Frontal cortex (tissue), 4 donors: ENCODE data around the gene TCF19. TPM values are rescaled to one million over a fixed set of nuclear protein-coding genes. Genes with fewer than 3 reads are reported as not detected.

Experiments
- DNase-seq, 2 donors: peaks; one replicate each; pipeline ENCODE4 v3.0.0; 2012; ENCODE audit warnings: low spot score in 2 of 2
- FAIRE-seq: peaks from 2 replicates; lab custom pipeline; 2012; peaks lifted over from hg19 to GRCh38; lab: Jason Lieb, UNC
- total RNA-seq: library from RNA; depleted of rRNA; stranded (reverse); fragments of >200 nt; gene quantifications from one replicate; pipeline ENCODE4 v1.2.3, GENCODE V29; 2014
- donor health status: control.
- donor health status: control.
- donor health status: control.

Gene TCF19
- total RNA-seq, result 2.0 TPM

- FAIRE-seq, result peak; percentile 61
Observed at GRCh38 chr6:31158140-31158862, at the start of gene TCF19. TSS of gene TCF19 (plus strand) at chr6:31158589. CDS start at chr6:31159470, 881 bp downstream.

GRCh38 chr6:31110825-31111582 lies 47.4 kb upstream of the TCF19 start:
- no peak for FAIRE-seq
- no peak for DNase-seq

More at GRCh38 chr6:31158140-31158862, at the start of gene TCF19:
- DNase-seq, result peak; percentile 95 to 99

GRCh38 chr6:31111712-31112111 lies 46.7 kb upstream of the TCF19 start:
- DNase-seq (no peak), FAIRE-seq (no peak)

DNA sequence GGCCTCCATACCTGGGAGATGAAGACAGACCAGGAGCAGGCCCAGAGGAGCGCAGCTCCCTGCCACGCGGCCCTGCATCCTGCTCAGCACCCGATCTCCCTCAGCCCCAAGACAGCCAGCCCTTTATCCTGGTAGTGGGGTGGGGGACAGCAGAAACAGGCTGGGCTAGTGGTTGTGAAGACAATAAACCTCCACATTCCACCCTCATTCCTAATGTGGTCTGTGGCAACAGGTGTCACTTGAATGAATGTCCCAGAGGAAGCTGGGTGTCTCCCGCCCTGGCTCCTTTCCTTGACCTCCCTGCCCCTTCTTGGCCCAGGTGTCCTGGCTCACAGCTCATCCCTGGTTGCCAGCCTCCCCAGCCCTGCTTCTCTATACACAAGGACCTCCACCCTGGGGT lies 45.9 kb upstream of the TCF19 start, which contains the start of gene C6orf15:
Gene C6orf15 (minus strand): TSS at position 98 of the 400 bp plus-strand sequence. CDS start 20 bp downstream, at position 78.
- FAIRE-seq, result no peak
- no peak for DNase-seq

DNA sequence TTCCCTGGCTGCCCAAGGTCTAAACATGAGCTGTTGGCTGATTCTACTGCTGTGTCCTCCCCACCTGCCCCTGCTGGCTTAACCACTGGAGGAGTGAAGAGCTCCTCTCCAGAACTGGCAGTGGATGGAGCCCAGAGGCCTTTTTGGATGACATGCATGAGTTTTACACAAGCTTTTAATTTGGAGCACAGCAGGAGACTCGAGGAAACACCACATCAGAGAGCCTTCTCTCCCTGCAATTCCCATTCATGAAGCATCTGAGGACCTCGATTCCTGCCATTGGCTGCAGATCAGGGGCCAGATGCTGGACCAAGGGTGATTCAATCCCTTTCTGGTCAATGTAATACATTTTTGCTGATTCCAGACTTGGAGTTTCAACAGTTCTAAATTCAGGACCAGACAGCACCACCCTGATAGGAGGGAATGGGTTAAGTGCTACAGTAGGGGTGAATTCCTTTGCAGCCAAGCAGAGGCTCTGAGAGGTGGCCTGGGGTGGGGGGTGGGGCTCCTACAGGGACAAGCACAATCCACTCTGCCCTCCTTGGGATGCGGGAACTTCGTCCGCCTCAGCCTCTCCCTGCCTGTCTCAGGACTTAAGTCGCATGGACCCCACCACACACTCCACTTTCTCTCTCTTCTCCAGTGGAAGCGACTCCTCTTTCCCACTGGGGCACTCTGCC lies 44.4 kb upstream of the TCF19 start:
- DNase-seq (no peak), FAIRE-seq (no peak)

GRCh38 chr6:31114541-31114878 lies 43.9 kb upstream of the TCF19 start, which contains the start of gene PSORS1C1:
TSS of gene PSORS1C1 (plus strand) at chr6:31114800. CDS start at chr6:31129633, 14,833 bp downstream.
- FAIRE-seq, result no peak
- DNase-seq, result peak in 1 of 2 donors; percentile 66

DNA sequence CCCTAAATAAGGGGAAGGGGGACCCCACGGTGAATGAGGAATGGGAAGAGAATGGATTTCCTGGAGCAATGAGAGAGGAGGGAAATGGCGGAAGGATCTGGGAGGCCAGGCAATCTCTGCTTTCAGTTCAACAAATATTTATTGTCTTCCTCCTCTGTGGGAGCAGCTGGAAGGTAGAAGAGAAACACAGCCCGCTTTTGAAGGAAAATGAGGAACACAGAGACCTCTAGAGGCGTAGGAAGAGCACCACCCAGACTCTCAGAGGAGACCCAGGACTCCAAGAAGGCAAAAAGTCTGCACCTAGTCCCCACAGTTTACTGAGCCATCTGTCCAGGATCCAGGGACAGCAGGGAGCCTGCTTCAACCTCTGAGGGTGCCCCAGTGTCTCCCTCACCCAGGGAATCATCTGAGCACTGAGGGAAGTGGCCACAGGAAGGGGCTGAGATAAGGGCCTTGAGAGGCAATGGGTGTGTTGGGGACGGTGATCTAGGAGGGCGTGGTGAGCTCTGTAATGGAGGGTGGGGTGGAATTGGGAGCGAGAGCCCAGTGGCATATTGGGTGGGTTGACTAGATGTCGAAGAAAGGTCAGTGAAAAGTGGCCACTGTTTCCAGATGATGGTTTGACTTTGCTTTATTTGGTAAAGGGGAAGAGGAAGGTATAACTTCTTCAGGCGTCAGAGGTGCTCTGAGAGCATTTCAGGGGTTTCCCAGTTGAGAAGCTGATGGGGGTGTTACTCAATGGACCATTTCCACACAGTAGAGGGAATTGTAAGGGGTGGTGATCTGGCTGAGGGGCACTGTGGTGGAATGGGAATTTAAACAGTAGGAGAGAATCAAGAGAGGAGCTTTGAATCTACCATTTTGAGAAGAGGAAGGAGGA lies 43.2 kb upstream of the TCF19 start:
- FAIRE-seq, result no peak
- no peak for DNase-seq

DNA sequence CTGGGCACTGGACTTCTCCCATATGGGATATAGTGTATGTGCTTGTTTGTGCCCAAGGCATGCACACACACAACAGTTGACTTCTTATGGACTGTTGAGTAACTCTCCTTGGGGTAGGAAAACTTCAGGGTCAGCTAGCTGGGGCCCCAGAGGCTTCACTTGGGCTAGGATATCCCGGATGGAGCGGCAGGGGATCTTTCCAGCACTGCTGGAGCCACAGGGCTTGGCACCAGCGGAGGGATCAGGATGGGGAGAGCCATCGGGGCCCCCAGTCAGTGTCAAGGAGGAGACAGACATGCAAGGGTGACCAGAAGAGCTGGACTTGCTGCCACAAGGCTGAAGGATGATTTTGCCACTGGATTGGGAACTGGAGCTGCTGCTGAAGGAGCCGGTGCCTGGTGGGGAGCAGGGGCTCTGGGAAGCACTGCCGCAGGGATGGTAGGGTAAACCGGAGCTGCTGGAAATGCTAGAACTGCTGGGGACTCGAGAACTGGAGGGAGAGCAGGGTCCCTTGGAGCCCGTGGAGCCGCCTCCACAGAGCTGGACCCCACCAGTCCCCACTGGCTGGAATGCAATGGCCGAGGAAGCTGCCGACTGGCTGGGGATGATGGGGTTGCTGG lies 42.3 kb upstream of the TCF19 start:
- FAIRE-seq, result no peak
- no peak for DNase-seq

GRCh38 chr6:31116661-31117385 lies 41.6 kb upstream of the TCF19 start:
- FAIRE-seq (no peak), DNase-seq (no peak)

GRCh38 chr6:31118178-31118577 lies 40.2 kb upstream of the TCF19 start:
- FAIRE-seq, result no peak
- no peak for DNase-seq

GRCh38 chr6:31120151-31120915 lies 38.1 kb upstream of the TCF19 start, which contains the start of gene CDSN:
TSS of gene CDSN (minus strand) at chr6:31120446. CDS start at chr6:31120419, 27 bp downstream.
- FAIRE-seq, result no peak
- DNase-seq, result no peak

DNA sequence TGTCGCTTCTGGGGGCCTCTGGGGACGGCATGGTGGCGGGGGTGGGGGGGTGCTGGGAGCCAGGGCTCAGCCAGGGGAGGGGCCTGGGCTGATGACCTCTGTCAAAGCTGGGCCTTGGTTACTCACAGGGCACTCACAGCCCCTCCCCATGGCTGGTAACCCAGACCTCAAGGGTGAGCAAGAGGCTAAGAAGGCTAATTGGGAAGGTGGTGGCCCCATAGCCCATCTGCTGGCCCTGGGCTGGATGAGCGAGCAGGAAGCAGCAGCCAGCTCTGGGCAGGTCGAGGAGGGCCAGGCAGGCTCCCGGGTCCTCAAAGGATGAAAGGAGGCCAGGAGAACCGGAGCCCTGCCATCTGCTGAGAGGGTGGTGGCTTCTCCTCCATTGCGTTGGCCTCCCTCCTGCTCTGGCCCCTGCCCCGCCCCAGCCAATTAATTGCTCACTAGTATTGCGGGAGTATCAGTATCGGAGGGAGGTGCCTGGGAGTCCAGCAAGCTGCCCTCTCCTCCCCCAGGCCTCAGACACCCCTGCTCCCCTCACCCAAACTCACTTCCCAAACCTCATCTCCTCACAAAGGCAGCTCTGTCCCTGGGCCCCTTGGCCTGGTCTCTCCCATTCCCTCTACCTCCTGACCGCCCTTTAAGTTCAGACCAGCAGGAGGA lies 37.1 kb upstream of the TCF19 start:
- FAIRE-seq (no peak), DNase-seq (no peak)

DNA sequence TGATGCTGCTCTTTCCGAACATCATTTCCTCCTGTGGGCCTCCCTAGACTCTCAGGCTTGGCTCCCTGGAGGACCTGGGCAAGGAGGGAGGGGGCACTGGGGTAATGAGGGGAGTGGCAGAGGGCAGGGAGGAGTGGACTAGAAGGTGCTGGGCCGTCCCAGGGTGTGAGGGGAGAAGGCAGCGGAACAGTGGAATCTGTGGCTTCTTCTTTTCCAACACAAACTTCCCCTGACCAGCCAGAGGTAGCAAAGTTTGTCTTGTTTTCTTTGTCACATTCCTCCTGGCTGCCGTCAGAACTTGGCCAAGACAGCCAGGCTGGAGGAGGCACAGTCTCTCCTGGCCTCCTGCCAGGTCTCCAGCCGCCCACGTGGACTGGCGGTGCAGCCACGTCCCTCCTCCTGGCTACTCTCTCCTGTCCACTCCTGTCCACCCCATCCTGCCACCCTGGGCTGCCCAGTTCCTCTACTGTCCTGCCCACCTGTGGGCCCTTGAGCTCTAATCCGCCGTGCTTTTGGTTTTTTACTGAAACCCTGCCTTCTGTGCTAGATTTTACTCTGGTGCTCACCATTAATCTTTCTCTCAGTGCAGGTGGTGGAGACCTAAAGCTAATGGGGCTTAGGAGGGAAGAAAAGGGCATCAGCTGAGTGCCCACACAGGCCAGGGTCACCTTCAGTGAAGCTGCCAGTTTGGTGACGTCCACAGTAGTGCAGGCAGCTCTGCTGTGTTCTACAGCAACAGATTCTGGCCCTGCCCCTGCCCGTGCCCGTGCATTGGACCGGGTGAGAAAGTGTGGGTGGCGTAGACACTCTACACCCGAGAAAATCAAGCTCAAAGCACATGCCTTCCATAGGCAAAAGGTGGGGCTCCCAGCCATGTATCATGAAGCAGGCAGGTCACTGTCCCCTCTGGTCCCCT lies 35.3 kb upstream of the TCF19 start:
- FAIRE-seq (no peak), DNase-seq (peak in 1 of 2 donors; percentile 51)

DNA sequence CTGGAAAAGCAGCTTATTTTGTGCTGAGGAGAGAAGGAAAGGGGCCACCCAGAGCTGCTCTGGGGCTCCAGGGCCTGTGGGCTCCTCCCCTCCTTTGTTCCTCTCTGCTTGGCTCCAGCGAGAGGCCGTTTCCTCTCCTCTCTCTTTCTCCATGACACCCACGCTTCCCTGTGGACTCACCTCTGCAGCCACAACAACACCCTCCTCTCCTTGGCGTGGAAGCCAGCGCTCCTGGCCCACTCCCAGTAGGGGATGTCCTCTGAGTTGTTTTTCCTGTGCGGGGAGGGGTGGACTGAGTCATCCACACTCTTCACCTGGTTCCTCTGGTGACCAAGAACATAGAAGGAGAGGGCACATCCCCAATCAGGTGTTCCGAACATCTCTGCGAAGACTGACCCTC lies 33.2 kb upstream of the TCF19 start:
- FAIRE-seq (no peak), DNase-seq (no peak)

DNA sequence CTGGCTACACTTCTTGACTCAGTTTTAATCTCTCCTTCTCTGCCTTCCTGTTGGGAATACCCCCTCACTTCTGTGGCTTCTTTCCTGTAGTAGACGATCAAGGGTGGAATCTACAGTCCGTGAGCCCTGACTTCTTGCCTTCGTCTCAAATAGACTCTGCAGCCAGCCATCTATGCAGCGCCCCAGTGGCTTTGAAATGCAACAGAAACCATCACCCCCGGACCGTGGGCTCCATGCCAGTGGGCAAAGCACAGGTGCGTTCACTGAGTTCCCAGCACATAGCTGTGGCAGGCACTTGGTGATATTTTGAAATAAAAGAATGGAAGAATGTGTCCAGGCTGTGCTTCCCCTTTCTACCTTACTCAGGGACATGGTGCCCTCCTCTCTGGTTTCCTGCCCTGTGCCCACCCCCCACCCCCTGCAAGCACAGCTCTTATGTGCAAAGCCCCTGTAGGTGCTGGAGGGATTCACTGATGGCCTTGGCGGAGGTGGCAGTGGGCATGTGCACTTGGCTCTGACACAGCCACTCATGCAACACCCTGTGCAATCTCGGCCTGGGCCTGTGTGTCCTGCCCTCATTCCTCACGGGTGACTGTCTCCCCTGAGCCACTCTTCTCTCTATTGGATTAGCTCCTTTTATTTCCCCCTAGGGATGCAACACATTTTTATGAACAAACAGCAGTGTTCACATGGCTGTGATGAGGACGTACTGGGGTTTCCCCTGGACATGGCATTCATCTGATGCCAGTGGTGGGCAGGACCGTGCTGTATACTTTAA lies 32.6 kb upstream of the TCF19 start:
- DNase-seq, result no peak
- no peak for FAIRE-seq
